ENCODE results near the gene RPL18. TPM values are rescaled to one million over a fixed set of nuclear protein-coding genes. Genes with fewer than 3 reads are reported as not detected.
"Not testable (repeated sequence)": the region's sequence is repeated elsewhere in the genome, so short reads cannot be mapped to it uniquely, and the experiment has no call there.

The RPL18 gene
- total and polyA plus RNA-seq, 2 experiments from 2014 or later = 659 to 1,266 TPM

DNA sequence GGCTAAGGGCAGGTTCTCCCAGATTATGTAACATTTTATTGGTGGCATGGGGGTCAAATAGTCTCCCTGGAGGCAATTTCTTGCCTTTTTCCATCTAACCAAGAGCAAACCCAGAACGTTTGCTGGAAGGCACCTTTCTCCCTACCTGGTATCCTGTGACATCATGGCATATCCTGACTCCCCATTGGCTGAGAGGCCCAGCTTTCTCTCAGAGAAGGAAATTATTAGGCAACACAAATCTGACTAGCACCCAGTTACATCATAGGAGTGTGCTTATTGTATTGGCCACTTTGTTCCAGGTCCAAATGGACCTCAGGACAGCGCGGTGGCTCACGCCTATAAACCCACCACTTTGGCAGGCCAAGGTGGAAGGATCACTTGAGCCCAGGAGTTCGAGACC, 40.8 kb upstream of the RPL18 start:
- Histone ChIP-seq H3K27me3 (replicated peaks; ENCODE audit: insufficient read depth) (no peaks in the 10 kb centered on the region), H3F3A (ENCODE audit: insufficient read depth) (peaks cover 18% of the 10 kb centered on the region), H4K20me1 (ENCODE audit: insufficient read depth) (no peaks in the 10 kb centered on the region), H3K9me3 (ENCODE audit: low read depth) (no peaks in the 10 kb centered on the region), H3K9me2 (ENCODE audit: insufficient read depth) (no peaks in the 10 kb centered on the region), H3K4me2 (ENCODE audit: unreplicated experiment) (no peak overlapping the region), H3K79me2 (ENCODE audit: insufficient read depth) (no peaks in the 10 kb centered on the region), H3K4me1 (ENCODE audit: insufficient read depth) (peaks cover 5% of the 10 kb centered on the region; the same call in 1 of the 2 replicates), H3K27ac (no peak overlapping the region), H2AFZ (no peak overlapping the region), H3K9ac (no peak overlapping the region), H3K4me3 (no peak overlapping the region), H3K36me3 (ENCODE audit: low read depth) (no peaks in the 10 kb centered on the region)
- in situ Hi-C loops (cut with MboI) = no loop called here
- TF ChIP-seq EZH2phosphoT487 (IDR thresholded peaks at IDR 0.05; ENCODE audit: insufficient read depth, low read depth) (no peak), EZH2 (IDR thresholded peaks at IDR 0.05; ENCODE audit: insufficient read depth, poor library complexity, severe bottlenecking) (no peak)
- 77 to 79% methylated on average over 5 of the region's 5 CpGs for whole genome bisulfite sequencing, 2 experiments (ENCODE audit: low coverage in 1 of 2, low lambda C conversion rate in 2 of 2, missing lambda C conversion rate in 2 of 2)
- DNase-seq = peak; percentile 43

DNA sequence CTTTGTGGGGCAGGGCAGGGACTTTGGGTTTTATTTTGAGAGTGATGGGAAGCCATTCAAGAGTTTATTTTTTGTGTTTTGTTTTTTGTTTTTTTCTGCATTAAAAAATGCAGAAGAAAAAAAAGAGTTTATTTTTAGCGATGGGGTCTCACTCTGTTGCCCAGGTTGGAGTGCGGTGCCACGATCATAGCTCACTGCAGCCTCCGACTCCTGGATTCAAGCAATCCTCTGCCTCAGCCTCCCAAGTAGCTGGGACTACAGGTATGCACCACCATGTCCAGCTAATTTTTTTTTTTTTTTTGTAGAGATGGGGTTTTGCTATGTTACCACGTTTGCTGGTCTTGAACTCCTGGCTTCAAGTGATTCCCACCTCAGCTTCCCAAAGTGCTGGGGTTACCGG, 39.5 kb upstream of the RPL18 start:
- H3K9me2 ChIP-seq (ENCODE audit: insufficient read depth) = no peaks in the 10 kb centered on the region
- in situ Hi-C loops (cut with MboI) = no loop called here
- peaks cover 18% of the 10 kb centered on the region for H3F3A ChIP-seq (ENCODE audit: insufficient read depth)
- H3K4me3 ChIP-seq = no peak overlapping the region
- H3K79me2 ChIP-seq (ENCODE audit: insufficient read depth) = no peaks in the 10 kb centered on the region
- H3K36me3 ChIP-seq (ENCODE audit: low read depth) = no peaks in the 10 kb centered on the region
- no peak overlapping the region for H3K9ac ChIP-seq
- peaks cover 5% of the 10 kb centered on the region; the same call in 1 of the 2 replicates for H3K4me1 ChIP-seq (ENCODE audit: insufficient read depth)
- TF ChIP-seq EZH2 (IDR thresholded peaks at IDR 0.05; ENCODE audit: insufficient read depth, poor library complexity, severe bottlenecking) (no peak), EZH2phosphoT487 (IDR thresholded peaks at IDR 0.05; ENCODE audit: insufficient read depth, low read depth) (no peak)
- DNase-seq = no peak
- H3K27ac ChIP-seq = no peak overlapping the region
- H3K9me3 ChIP-seq (ENCODE audit: low read depth) = no peaks in the 10 kb centered on the region
- 92 to 96% methylated on average over 6 of the region's 6 CpGs for WGBS, 2 experiments (ENCODE audit: low coverage in 1 of 2, low lambda C conversion rate in 2 of 2, missing lambda C conversion rate in 2 of 2)
- H3K27me3 ChIP-seq (replicated peaks; ENCODE audit: insufficient read depth) = no peaks in the 10 kb centered on the region
- H2AFZ ChIP-seq = no peak overlapping the region
- no peaks in the 10 kb centered on the region for H4K20me1 ChIP-seq (ENCODE audit: insufficient read depth)
- no peak overlapping the region for H3K4me2 ChIP-seq (ENCODE audit: unreplicated experiment)

DNA sequence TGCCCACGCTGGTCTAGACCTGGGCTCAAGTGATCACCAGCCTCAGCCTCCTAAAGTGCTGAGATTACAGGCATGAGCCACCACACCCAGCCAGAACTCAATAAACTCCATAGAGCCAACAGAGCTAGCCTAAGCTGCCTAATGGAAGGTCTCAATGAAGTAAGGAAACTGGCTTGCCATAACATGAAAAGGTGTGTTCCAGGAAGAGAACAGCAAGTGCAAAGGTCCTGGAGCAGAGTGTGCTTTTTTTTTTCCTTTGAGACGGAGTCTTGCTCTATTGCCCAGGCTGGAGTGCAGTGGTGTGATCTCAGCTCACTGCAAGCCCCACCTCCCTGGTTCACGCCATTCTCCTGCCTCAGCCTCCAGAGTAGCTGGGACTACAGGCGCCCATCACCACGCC, 38.9 kb upstream of the RPL18 start:
- H3K9me2 ChIP-seq (ENCODE audit: insufficient read depth); in situ Hi-C loops (cut with MboI); H3K9me3 ChIP-seq (ENCODE audit: low read depth); H3K79me2 ChIP-seq (ENCODE audit: insufficient read depth); H3K4me2 ChIP-seq (ENCODE audit: unreplicated experiment); H3K27me3 ChIP-seq (replicated peaks; ENCODE audit: insufficient read depth); H2AFZ ChIP-seq; H3K4me3 ChIP-seq; DNase-seq; H3K9ac ChIP-seq; H3K36me3 ChIP-seq (ENCODE audit: low read depth); H3K27ac ChIP-seq; H4K20me1 ChIP-seq (ENCODE audit: insufficient read depth); H3K4me1 ChIP-seq (ENCODE audit: insufficient read depth): not testable (repeated sequence)
- H3F3A ChIP-seq (ENCODE audit: insufficient read depth) = peaks cover 18% of the 10 kb centered on the region
- 95 to 98% methylated on average over 5 of the region's 5 CpGs for WGBS, 2 experiments (ENCODE audit: low coverage in 1 of 2, low lambda C conversion rate in 2 of 2, missing lambda C conversion rate in 2 of 2)

GRCh38 chr19:48656840-48657474, 38.0 kb upstream of the RPL18 start:
- peak; percentile 94 for DNase-seq
- H3K36me3 ChIP-seq (ENCODE audit: low read depth) = no peaks in the 10 kb centered on the region
- in situ Hi-C loops (cut with MboI) = no loop called here
- H3F3A ChIP-seq (ENCODE audit: insufficient read depth) = peaks cover 18% of the 10 kb centered on the region
- H3K4me3 ChIP-seq = no peak overlapping the region
- H2AFZ ChIP-seq = no peak overlapping the region
- peaks cover 5% of the 10 kb centered on the region; the same call in 1 of the 2 replicates for H3K4me1 ChIP-seq (ENCODE audit: insufficient read depth)
- H3K27ac ChIP-seq = no peak overlapping the region
- no peaks in the 10 kb centered on the region for H3K79me2 ChIP-seq (ENCODE audit: insufficient read depth)
- H3K27me3 ChIP-seq (replicated peaks; ENCODE audit: insufficient read depth) = no peaks in the 10 kb centered on the region
- no peaks in the 10 kb centered on the region for H3K9me3 ChIP-seq (ENCODE audit: low read depth)
- no peaks in the 10 kb centered on the region for H4K20me1 ChIP-seq (ENCODE audit: insufficient read depth)
- no peaks in the 10 kb centered on the region for H3K9me2 ChIP-seq (ENCODE audit: insufficient read depth)
- TF ChIP-seq EZH2 (IDR thresholded peaks at IDR 0.05; ENCODE audit: insufficient read depth, poor library complexity, severe bottlenecking) = no peak
- no peak for TF ChIP-seq EZH2phosphoT487 (IDR thresholded peaks at IDR 0.05; ENCODE audit: insufficient read depth, low read depth)
- no peak overlapping the region for H3K9ac ChIP-seq
- WGBS, 2 experiments (ENCODE audit: low coverage in 1 of 2, low lambda C conversion rate in 2 of 2, missing lambda C conversion rate in 2 of 2) = 30 to 31% methylated on average over 16 of the region's 16 CpGs
- H3K4me2 ChIP-seq (ENCODE audit: unreplicated experiment) = no peak overlapping the region
